ENCODE results near the gene OSBPL5.

Gene OSBPL5

GRCh38 chr11:3148255-3148989 lies 16.7 kb downstream of the OSBPL5 start:
- ChIA-PET CTCF (no interaction called here), POLR2A (no interaction called here)
- no peak for TF ChIP-seq FOXM1 (IDR thresholded peaks at IDR 0.05; ENCODE audit: borderline replicate concordance)
- TF ChIP-seq ARNT (IDR thresholded peaks at IDR 0.05), result no peak
- TF ChIP-seq, protein P1, sequence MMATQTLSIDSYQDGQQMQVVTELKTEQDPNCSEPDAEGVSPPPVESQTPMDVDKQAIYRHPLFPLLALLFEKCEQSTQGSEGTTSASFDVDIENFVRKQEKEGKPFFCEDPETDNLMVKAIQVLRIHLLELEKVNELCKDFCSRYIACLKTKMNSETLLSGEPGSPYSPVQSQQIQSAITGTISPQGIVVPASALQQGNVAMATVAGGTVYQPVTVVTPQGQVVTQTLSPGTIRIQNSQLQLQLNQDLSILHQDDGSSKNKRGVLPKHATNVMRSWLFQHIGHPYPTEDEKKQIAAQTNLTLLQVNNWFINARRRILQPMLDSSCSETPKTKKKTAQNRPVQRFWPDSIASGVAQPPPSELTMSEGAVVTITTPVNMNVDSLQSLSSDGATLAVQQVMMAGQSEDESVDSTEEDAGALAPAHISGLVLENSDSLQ (IDR thresholded peaks at IDR 0.05), result no peak
- no peak for TF ChIP-seq LEF1 (IDR thresholded peaks at IDR 0.05; ENCODE audit: borderline replicate concordance)
- TF ChIP-seq TARDBP (IDR thresholded peaks at IDR 0.05), result no peak
- no peak for TF ChIP-seq ZNF384 (IDR thresholded peaks at IDR 0.05)
- no peak for TF ChIP-seq CTBP1 (IDR thresholded peaks at IDR 0.05; ENCODE audit: borderline replicate concordance)
- no peak for TF ChIP-seq SUZ12 (IDR thresholded peaks at IDR 0.05)
- no peak for DNase-seq (ENCODE audit: extremely low spot score)

- ChIA-PET POLR2A (no interaction called here), CTCF (no interaction called here)
- TF ChIP-seq SP1 (IDR thresholded peaks at IDR 0.05), result no peak
- no peak for TF ChIP-seq HDGF (IDR thresholded peaks at IDR 0.05; ENCODE audit: borderline replicate concordance)
- no peak for TF ChIP-seq FOXM1 (IDR thresholded peaks at IDR 0.05; ENCODE audit: borderline replicate concordance)
- TF ChIP-seq FOXA1 (IDR thresholded peaks at IDR 0.05), result no peak
- TF ChIP-seq BHLHE40 (IDR thresholded peaks at IDR 0.05; ENCODE audit: borderline replicate concordance), result no peak
- TF ChIP-seq ARNT (IDR thresholded peaks at IDR 0.05), result no peak
- no peak for TF ChIP-seq TARDBP (IDR thresholded peaks at IDR 0.05)
- TF ChIP-seq ZNF384 (IDR thresholded peaks at IDR 0.05), result no peak
- TF ChIP-seq L3MBTL2 (conservative IDR thresholded peaks at IDR 0.05), result no peak
- TF ChIP-seq ELF4 (IDR thresholded peaks at IDR 0.05), result no peak
- TF ChIP-seq SUZ12 (IDR thresholded peaks at IDR 0.05), result no peak
- TF ChIP-seq NFRKB (IDR thresholded peaks at IDR 0.05), result no peak
- no peak for TF ChIP-seq LEF1 (IDR thresholded peaks at IDR 0.05; ENCODE audit: borderline replicate concordance)
- no peak for TF ChIP-seq CTBP1 (IDR thresholded peaks at IDR 0.05; ENCODE audit: borderline replicate concordance)
- TF ChIP-seq, protein P1 (IDR thresholded peaks at IDR 0.05), result no peak
- TF ChIP-seq FOXK2 (IDR thresholded peaks at IDR 0.05), result no peak
- DNase-seq (ENCODE audit: extremely low spot score), result no peak
Measured at GRCh38 chr11:3147626-3148025, 17.5 kb downstream of the OSBPL5 start.

GRCh38 chr11:3147257-3147619 lies 17.9 kb downstream of the OSBPL5 start:
- ChIA-PET POLR2A (no interaction called here), CTCF (no interaction called here)
- no peak for DNase-seq (ENCODE audit: extremely low spot score)
- TF ChIP-seq FOXM1 (IDR thresholded peaks at IDR 0.05; ENCODE audit: borderline replicate concordance), result no peak
- TF ChIP-seq CTBP1 (IDR thresholded peaks at IDR 0.05; ENCODE audit: borderline replicate concordance), result no peak
- no peak for TF ChIP-seq LEF1 (IDR thresholded peaks at IDR 0.05; ENCODE audit: borderline replicate concordance)
- no peak for TF ChIP-seq SUZ12 (IDR thresholded peaks at IDR 0.05)
- TF ChIP-seq ZNF384 (IDR thresholded peaks at IDR 0.05), result no peak
- TF ChIP-seq, protein P1 (IDR thresholded peaks at IDR 0.05), result no peak
- TF ChIP-seq NFRKB (IDR thresholded peaks at IDR 0.05), result no peak
- TF ChIP-seq FOXK2 (IDR thresholded peaks at IDR 0.05), result no peak
- TF ChIP-seq FOXA1 (IDR thresholded peaks at IDR 0.05), result no peak
- no peak for TF ChIP-seq HDGF (IDR thresholded peaks at IDR 0.05; ENCODE audit: borderline replicate concordance)

DNA sequence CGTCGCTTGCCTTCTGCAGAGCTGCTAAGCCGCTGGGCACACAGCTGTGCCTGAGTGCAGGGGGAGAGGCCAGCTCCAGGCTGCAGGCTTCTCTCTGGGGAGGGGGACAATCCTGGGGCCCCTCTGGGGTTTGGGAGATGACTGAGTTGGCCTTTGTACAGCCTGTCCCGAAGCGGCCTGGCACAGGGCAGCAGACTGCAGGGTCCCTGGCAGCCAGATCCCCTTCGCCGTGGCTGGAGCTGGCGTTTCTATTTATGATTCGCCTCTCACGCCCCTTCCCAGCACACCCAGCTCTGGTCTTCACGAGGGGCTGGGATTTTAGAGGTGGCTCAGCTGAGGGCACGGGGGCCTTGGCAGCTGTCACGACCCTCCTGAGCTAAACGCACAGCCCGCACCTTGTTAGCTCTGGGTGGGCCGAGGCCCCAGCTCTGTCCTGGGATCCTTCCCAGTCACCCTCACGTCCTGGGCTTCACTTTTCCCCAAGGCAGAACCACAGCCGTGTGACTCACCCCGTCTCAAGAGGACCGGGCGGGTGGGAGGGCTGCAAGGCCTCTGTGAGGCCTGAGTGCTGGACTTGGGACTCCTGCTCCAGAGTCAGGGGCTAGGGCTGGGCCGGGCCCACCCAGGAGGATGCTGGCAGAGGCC lies 18.4 kb downstream of the OSBPL5 start:
- ChIA-PET POLR2A (no interaction called here), CTCF (no interaction called here)
- no peak for DNase-seq (ENCODE audit: extremely low spot score)
- TF ChIP-seq L3MBTL2 (conservative IDR thresholded peaks at IDR 0.05) (no peak), FOXM1 (IDR thresholded peaks at IDR 0.05; ENCODE audit: borderline replicate concordance) (no peak), ZNF384 (IDR thresholded peaks at IDR 0.05) (no peak), BHLHE40 (IDR thresholded peaks at IDR 0.05; ENCODE audit: borderline replicate concordance) (no peak), FOXA1 (IDR thresholded peaks at IDR 0.05) (no peak), ELF4 (IDR thresholded peaks at IDR 0.05) (no peak), LEF1 (IDR thresholded peaks at IDR 0.05; ENCODE audit: borderline replicate concordance) (no peak), SUZ12 (IDR thresholded peaks at IDR 0.05) (no peak)
- TF ChIP-seq, protein P1 (IDR thresholded peaks at IDR 0.05), result no peak

GRCh38 chr11:3145206-3145520 lies 19.9 kb downstream of the OSBPL5 start:
- CTCF ChIA-PET, result no interaction called here
- TF ChIP-seq TARDBP (IDR thresholded peaks at IDR 0.05) (no peak), ARNT (IDR thresholded peaks at IDR 0.05) (no peak), FOXM1 (IDR thresholded peaks at IDR 0.05; ENCODE audit: borderline replicate concordance) (no peak), BHLHE40 (IDR thresholded peaks at IDR 0.05; ENCODE audit: borderline replicate concordance) (no peak), ELF4 (IDR thresholded peaks at IDR 0.05) (no peak), NFRKB (IDR thresholded peaks at IDR 0.05) (no peak), FOXK2 (IDR thresholded peaks at IDR 0.05) (no peak), FOXA1 (IDR thresholded peaks at IDR 0.05) (no peak), LEF1 (IDR thresholded peaks at IDR 0.05; ENCODE audit: borderline replicate concordance) (no peak), L3MBTL2 (conservative IDR thresholded peaks at IDR 0.05) (no peak), SP1 (IDR thresholded peaks at IDR 0.05) (no peak)
- TF ChIP-seq, protein P1 (IDR thresholded peaks at IDR 0.05), result no peak
- POLR2A ChIA-PET, result no interaction called here
- DNase-seq (ENCODE audit: extremely low spot score), result no peak
